Suprapubic skin (tissue), 4 donors: ENCODE measurements around the gene DIP2C. TPM values are rescaled to one million over a fixed set of nuclear protein-coding genes. Genes with fewer than 3 reads are reported as not detected.
"Not testable (repeated sequence)": the region's sequence is repeated elsewhere in the genome, so short reads cannot be mapped to it uniquely, and the experiment has no call there.

ENCODE experiments used
- DNase-seq, 2 donors: peaks; one replicate each; pipeline ENCODE4 v3.0.0-alpha.2; 2019; ENCODE audit warnings: low spot score in 2 of 2
- H3K27ac ChIP-seq: fragments of 200-600 bp; sonication (generic); one replicate; pipeline ENCODE4 v1.5.1; 2019
- H3K27me3 ChIP-seq: fragments of 200-600 bp; sonication (generic); one replicate; pipeline ENCODE4 v1.5.1; 2019
- H3K36me3 ChIP-seq: fragments of 200-600 bp; sonication (generic); one replicate; pipeline ENCODE4 v1.5.1; 2019
- H3K4me1 ChIP-seq: fragments of 200-600 bp; sonication (generic); one replicate; pipeline ENCODE4 v1.5.1; 2019
- H3K4me3 ChIP-seq: fragments of 200-600 bp; sonication (generic); one replicate; pipeline ENCODE4 v1.5.1; 2019; ENCODE audit warnings: mild to moderate bottlenecking
- H3K9me3 ChIP-seq: fragments of 200-600 bp; sonication (generic); one replicate; pipeline ENCODE4 v1.5.1; 2019
- EP300 ChIP-seq: sonication (generic); formaldehyde crosslinking; IDR thresholded peaks from one replicate; pipeline ENCODE4 v1.6.1; 2017; ENCODE audit warnings: antibody characterized with exemption
- POLR2A ChIP-seq, 2 donors: fragments of 450-650 bp; IDR thresholded peaks; one replicate each; pipeline ENCODE4 v1.6.1; 2017; ENCODE audit warnings: antibody characterized with exemption in 2 of 2, mild to moderate bottlenecking in 2 of 2, moderate library complexity in 2 of 2
- POLR2AphosphoS5 ChIP-seq, 3 donors: sonication (generic); formaldehyde crosslinking; IDR thresholded peaks; one replicate each; pipeline ENCODE4 v1.6.1; 2017; ENCODE audit warnings: antibody characterized with exemption in 3 of 3
- WGBS: methylation state at CpG from one replicate; pipeline ENCODE4 v1.1.5; 2018; 5-methylcytosine and 5-hydroxymethylcytosine counted together
- total RNA-seq, 4 donors: library from RNA; depleted of rRNA; stranded (reverse); fragments of >200 nt; gene quantifications; one replicate each; pipeline ENCODE4 v1.1.0, GENCODE V29; 2016
- TF ChIP-seq, protein P1 (sequence below), 2 donors: fragments of 200-600 bp in 1 of 2; fragments of 450-650 bp in 1 of 2; sonication (generic) in 1 of 2; IDR thresholded peaks; one replicate each; pipeline ENCODE4 v1.5.1; 2016 to 2019; ENCODE audit warnings: antibody characterized with exemption in 2 of 2, mild to moderate bottlenecking in 1 of 2, moderate library complexity in 1 of 2

DIP2C gene
- total RNA-seq, 4 donors from 2014 or later = 6.7 to 23.3 (median 14.7) TPM

GRCh38 chr10:429696-430095 is 259.8 kb downstream of the DIP2C start:
- Histone ChIP-seq H3K9me3 (no peaks in the 10 kb centered on the region), H3K27me3 (no peaks in the 10 kb centered on the region), H3K36me3 (no peaks in the 10 kb centered on the region), H3K4me1 (no peaks in the 10 kb centered on the region), H3K4me3 (no peak overlapping the region), H3K27ac (no peak overlapping the region)
- DNase-seq = no peak
- no peak for TF ChIP-seq POLR2AphosphoS5 (IDR thresholded peaks at IDR 0.05)
- no peak for TF ChIP-seq POLR2A (IDR thresholded peaks at IDR 0.05)
- TF ChIP-seq EP300 = no peak
- TF ChIP-seq, protein P1, sequence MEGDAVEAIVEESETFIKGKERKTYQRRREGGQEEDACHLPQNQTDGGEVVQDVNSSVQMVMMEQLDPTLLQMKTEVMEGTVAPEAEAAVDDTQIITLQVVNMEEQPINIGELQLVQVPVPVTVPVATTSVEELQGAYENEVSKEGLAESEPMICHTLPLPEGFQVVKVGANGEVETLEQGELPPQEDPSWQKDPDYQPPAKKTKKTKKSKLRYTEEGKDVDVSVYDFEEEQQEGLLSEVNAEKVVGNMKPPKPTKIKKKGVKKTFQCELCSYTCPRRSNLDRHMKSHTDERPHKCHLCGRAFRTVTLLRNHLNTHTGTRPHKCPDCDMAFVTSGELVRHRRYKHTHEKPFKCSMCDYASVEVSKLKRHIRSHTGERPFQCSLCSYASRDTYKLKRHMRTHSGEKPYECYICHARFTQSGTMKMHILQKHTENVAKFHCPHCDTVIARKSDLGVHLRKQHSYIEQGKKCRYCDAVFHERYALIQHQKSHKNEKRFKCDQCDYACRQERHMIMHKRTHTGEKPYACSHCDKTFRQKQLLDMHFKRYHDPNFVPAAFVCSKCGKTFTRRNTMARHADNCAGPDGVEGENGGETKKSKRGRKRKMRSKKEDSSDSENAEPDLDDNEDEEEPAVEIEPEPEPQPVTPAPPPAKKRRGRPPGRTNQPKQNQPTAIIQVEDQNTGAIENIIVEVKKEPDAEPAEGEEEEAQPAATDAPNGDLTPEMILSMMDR (IDR thresholded peaks at IDR 0.05) = no peak
- 92% methylated on average over 2 of the region's 2 CpGs for WGBS

DNA sequence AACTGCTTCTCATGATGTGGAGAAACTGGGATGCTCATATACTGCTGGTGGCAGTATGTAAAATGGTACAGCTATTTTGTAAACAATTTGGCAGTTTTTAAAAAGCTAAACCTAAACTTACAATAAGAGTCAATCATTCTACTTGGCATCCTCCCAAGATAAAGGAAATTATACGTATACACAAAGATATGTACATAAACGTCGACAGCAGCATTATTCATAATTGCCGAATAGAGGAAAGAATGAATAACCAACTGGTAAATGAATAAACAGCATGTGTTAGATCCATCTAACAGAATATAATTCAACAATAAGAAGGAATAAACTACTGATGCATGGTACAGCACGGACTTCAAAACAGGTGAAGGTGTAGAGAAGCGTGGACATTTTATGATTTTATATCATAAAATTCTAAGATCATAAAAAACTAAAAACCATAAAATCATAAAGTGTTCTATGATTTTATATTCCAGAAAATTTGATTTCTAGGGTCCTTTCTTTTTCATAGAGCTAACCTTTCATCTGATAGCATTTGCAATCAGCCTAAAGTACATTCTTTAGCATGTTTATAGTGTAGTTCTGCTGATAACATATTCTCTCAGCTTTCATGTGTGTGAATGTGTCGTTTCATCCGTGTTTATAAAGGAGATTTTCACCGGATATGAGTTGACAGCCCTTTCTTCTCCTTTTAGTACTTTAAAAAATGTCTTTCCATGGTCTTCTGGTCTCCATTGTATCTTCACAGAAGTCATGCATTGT is 261.5 kb downstream of the DIP2C start:
- WGBS = 81% methylated on average over 9 of the region's 9 CpGs

DNA sequence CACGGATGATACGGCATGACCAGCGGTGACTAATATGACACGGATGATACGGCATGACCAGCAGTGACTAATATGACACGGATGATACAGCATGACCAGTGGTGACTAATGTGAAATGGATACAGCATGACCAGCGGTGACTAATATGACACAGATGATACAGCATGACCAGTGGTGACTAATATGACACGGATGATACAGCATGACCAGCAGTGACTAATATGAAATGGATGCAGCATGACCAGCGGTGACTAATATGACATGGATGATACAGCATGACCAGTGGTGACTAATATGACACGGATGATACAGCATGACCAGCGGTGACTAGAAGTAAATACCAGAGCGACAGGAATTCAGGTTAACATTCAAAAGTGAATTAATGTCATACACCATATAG is 264.1 kb downstream of the DIP2C start:
- not testable (repeated sequence) for H3K27me3 ChIP-seq, H3K27ac ChIP-seq, DNase-seq, H3K4me1 ChIP-seq, H3K9me3 ChIP-seq, H3K4me3 ChIP-seq
- WGBS = 95% methylated on average over 12 of the region's 12 CpGs
- peaks cover 10% of the 10 kb centered on the region for H3K36me3 ChIP-seq

More for the DNA sequence above, 261.5 kb downstream of the DIP2C start:
- no peaks in the 10 kb centered on the region for H3K9me3 ChIP-seq
- H3K36me3 ChIP-seq = no peaks in the 10 kb centered on the region
- no peak for TF ChIP-seq POLR2AphosphoS5 (IDR thresholded peaks at IDR 0.05)
- no peak for TF ChIP-seq EP300
- TF ChIP-seq POLR2A (IDR thresholded peaks at IDR 0.05) = no peak
- TF ChIP-seq, protein P1 (IDR thresholded peaks at IDR 0.05) = no peak
- no peaks in the 10 kb centered on the region for H3K27me3 ChIP-seq
- no peak overlapping the region for H3K4me3 ChIP-seq
- H3K27ac ChIP-seq = no peak overlapping the region
- no peaks in the 10 kb centered on the region for H3K4me1 ChIP-seq
- DNase-seq = no peak

- H3K4me3 ChIP-seq, H3K27me3 ChIP-seq, H3K4me1 ChIP-seq, DNase-seq, H3K27ac ChIP-seq, H3K9me3 ChIP-seq: not testable (repeated sequence)
- 83% methylated on average over 9 of the region's 11 CpGs for WGBS
- H3K36me3 ChIP-seq = peaks cover 15% of the 10 kb centered on the region
These were observed 264.7 kb downstream of the DIP2C start for GRCh38 chr10:424724-425123.

DNA sequence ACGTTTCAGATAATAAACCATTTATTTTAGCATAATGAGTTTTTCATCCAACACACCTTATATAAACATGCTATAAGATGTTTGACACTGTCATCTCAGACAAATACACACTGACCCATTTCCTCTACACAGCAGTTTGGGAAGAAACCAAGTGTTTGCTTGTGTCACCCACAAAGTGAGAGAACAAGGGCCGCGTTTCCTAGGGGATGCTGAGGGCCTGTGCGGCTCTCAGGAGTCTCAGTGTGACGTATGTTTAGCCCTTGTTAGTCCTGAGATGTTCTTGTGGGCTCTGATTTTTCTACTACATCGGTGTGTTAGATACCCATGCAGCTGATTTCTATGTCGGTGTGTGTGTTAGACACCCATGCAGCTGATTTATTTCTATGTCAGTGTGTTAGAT is 266.3 kb downstream of the DIP2C start:
- Histone ChIP-seq H3K4me1 (no peaks in the 10 kb centered on the region), H3K27me3 (no peaks in the 10 kb centered on the region), H3K4me3 (no peak overlapping the region), H3K9me3 (no peaks in the 10 kb centered on the region), H3K27ac (no peak overlapping the region), H3K36me3 (peaks cover 28% of the 10 kb centered on the region)
- DNase-seq = no peak
- 90% methylated on average over 7 of the region's 7 CpGs for WGBS
- TF ChIP-seq POLR2A (IDR thresholded peaks at IDR 0.05) (no peak), POLR2AphosphoS5 (IDR thresholded peaks at IDR 0.05) (no peak), EP300 (no peak)
- TF ChIP-seq, protein P1 (IDR thresholded peaks at IDR 0.05) = no peak

GRCh38 chr10:422675-423074 is 266.8 kb downstream of the DIP2C start:
- WGBS = 79% methylated on average over 14 of the region's 14 CpGs
- Histone ChIP-seq H3K27ac (no peak overlapping the region), H3K4me3 (no peak overlapping the region), H3K9me3 (no peaks in the 10 kb centered on the region), H3K4me1 (no peaks in the 10 kb centered on the region), H3K27me3 (no peaks in the 10 kb centered on the region), H3K36me3 (peaks cover 28% of the 10 kb centered on the region)
- no peak for DNase-seq
- TF ChIP-seq, protein P1 (IDR thresholded peaks at IDR 0.05) = no peak
- TF ChIP-seq EP300 = no peak
- TF ChIP-seq POLR2A (IDR thresholded peaks at IDR 0.05) = no peak
- no peak for TF ChIP-seq POLR2AphosphoS5 (IDR thresholded peaks at IDR 0.05)
